Cardiac fibroblast (primary cell): ENCODE data around the gene PIP5K1B.

Source experiments
- DNase-seq, 2 donors: peaks; one replicate each; pipeline versions ENCODE4 v3.0.0 to v3.0.0-alpha.2; 2010; ENCODE audit warnings: low read depth in 2 of 2
- H3K4me3 ChIP-seq, 2 donors: replicated peaks in 1 of 2; 1 replicate in 1 of 2; 2 replicates in 1 of 2; pipeline ENCODE4 v1.5.1; 2011; ENCODE audit warnings: low read depth in 2 of 2, low read length in 2 of 2, mild to moderate bottlenecking in 2 of 2, moderate library complexity in 1 of 2
- TF ChIP-seq, protein P1 (sequence below): IDR thresholded peaks from one replicate; pipeline ENCODE4 v1.5.1; 2011; ENCODE audit warnings: low read depth, mild to moderate bottlenecking, low read length, inconsistent platforms

The PIP5K1B gene

DNA sequence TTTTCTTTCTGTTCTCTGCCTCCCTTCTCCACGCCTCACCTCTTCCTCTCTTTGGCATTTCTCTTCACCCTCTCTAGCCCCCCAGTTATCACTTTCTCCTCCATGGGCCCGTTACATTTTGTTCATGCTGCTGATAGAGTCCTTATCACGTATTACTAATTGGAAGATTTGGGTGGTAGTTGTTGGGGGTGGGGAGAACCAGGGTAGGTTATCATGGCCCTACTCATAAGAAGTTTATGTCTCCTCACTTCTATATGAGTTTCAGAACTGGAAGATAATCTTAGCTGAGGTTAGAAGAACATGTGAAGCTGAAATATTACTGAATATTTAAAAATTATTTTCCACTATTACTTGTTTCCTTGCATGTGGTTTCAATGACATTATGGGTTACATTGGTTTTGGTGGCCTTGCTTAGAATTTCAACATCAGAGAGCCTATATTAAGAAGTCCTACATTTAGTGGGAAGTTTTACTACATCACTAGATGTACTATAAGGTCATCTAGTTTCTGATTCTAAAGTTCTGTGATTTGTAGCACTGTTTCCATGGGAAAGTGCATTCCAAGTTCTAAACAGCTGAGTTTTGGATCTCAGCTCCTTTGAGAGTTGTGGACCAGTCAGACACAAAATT, 36.8 kb downstream of the PIP5K1B start:
- TF ChIP-seq, protein P1, sequence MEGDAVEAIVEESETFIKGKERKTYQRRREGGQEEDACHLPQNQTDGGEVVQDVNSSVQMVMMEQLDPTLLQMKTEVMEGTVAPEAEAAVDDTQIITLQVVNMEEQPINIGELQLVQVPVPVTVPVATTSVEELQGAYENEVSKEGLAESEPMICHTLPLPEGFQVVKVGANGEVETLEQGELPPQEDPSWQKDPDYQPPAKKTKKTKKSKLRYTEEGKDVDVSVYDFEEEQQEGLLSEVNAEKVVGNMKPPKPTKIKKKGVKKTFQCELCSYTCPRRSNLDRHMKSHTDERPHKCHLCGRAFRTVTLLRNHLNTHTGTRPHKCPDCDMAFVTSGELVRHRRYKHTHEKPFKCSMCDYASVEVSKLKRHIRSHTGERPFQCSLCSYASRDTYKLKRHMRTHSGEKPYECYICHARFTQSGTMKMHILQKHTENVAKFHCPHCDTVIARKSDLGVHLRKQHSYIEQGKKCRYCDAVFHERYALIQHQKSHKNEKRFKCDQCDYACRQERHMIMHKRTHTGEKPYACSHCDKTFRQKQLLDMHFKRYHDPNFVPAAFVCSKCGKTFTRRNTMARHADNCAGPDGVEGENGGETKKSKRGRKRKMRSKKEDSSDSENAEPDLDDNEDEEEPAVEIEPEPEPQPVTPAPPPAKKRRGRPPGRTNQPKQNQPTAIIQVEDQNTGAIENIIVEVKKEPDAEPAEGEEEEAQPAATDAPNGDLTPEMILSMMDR, result no peak
- DNase-seq, result no peak
- no peak overlapping the region for H3K4me3 ChIP-seq

DNA sequence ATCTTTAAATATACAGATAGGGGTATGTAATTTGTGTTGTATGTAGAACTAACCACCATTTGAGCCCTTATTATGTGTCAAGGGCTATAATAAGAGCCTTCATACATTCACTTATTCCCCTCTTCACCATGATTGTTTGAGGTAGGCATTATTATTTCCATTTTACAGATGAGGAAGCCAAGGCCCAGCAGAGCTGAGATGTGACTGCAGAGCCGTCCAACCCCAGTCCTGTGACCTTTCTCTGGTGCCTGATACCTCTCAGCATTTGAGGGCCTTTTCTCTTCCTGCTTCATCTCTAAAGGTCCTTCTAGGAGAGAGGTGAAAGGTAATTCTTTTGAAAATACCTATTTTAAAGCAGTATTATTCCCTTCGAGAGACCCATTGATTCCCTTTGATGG, 37.3 kb downstream of the PIP5K1B start:
- no peak overlapping the region for H3K4me3 ChIP-seq
- TF ChIP-seq, protein P1, result no peak
- DNase-seq, result no peak

DNA sequence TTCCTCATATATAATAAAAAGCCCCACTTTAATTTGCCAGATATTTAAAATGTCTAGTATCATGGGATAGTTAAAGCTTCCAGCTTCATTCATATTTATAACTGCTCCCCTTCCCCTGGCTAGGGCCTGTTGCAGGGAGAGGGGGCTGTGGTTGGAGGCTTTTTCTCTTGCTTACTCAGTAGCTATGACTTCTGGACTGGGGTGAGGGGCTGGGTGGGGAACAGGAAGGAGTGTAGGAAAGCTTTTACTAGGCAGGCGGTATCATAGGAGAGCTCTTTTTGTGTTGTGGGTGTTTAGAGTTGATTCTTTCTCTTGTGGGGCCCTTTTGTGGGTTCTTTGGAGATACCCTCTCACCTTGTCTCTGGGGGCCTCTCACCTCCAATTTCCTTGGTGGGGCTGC, 39.4 kb downstream of the PIP5K1B start:
- no peak for DNase-seq
- TF ChIP-seq, protein P1, result no peak
- H3K4me3 ChIP-seq, result no peak overlapping the region

DNA sequence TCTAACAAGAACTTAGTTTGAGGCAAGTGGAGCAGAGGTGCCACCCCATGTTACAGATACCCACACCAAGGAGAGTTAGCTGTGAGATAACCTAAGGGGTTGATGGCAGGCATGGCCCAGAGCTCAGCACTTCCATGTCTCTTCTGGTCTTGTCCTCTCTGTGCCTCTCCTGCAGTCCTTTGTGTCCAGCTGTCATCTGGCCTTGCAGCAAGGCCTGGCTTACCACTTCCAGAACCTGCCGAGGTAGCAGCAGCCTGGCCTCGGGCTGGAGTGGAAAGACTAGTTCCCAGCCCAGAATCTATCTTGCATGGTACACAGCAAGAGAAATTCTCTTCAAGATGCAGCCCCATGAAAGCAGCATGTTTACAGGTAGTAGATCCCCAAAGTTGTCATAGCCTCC, 41.5 kb downstream of the PIP5K1B start:
- no peak overlapping the region for H3K4me3 ChIP-seq
- no peak for DNase-seq
- TF ChIP-seq, protein P1, result no peak

DNA sequence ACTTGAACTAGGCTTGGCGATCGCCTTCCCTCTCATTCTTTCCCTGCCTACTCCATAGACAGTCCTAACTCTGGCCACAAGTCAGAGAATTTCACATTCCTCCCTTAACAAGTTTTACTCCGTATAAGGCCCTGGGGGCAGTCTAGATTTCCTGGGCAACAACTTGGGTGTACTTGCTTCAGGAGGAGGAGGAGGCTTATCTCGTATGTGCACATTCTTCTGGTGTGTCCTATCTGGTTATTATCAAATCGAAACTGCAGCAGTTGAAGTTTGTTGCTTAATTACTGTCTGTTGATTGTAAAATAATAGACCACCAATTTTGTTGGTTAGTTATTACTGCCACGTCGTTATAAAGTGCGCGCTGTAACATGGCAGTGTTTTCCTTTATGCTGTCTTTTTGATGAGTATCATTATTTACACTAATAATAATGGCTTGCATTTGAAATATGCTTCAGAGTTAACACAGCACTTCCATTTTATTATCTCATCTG, 42.0 kb downstream of the PIP5K1B start:
- TF ChIP-seq, protein P1, result no peak
- no peak for DNase-seq
- no peak overlapping the region for H3K4me3 ChIP-seq

DNA sequence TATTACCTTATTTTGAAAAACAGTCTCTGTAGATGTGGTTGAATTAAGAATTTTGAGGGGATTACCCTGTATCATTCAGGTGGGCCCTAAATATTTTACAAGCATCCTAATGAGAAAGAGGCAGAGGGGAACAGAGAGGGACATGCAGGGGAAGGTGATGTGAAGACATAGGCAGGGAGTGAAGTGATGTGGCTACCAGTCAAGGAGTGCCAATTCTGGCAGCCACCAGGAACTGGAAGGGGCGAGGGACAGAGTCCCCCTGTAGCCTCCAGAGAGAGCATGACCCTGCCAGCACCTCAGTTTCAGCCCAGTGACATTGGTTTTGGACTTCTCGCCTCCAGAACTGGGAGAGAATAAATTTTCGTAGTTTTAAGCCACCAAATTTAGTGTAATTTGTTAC, 44.1 kb downstream of the PIP5K1B start:
- TF ChIP-seq, protein P1, result no peak
- DNase-seq, result no peak
- H3K4me3 ChIP-seq, result no peak overlapping the region
